Pons (tissue), 1 donor: ENCODE measurements around the gene SCN11A.
"Not testable (repeated sequence)": the region's sequence is repeated elsewhere in the genome, so short reads cannot be mapped to it uniquely, and the experiment has no call there.

Experiments
- DNase-seq: peaks from one replicate; pipeline ENCODE4 v3.0.0-alpha.2; 2016; ENCODE audit warnings: low spot score

SCN11A gene

DNA sequence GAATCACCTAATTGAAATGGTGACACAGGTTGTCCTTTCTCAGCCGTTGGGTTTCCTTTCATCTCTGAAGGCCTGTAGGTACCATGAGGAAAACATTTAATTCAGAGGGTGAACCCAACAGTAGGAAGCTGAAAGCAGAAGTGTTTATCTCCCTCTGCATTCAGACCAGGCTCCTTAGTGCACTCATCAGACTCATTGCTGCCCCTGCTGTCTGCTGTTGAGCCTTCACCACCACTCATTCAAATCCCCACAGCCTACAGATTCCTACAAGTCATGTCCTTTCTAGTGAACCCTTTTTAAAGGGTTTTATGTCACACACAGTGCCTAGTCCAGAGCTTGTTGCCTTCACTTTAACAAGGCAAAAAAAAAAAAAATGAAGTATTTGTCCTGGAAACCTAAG, 13.5 kb upstream of the SCN11A start:
- DNase-seq: peak; percentile 77

DNA sequence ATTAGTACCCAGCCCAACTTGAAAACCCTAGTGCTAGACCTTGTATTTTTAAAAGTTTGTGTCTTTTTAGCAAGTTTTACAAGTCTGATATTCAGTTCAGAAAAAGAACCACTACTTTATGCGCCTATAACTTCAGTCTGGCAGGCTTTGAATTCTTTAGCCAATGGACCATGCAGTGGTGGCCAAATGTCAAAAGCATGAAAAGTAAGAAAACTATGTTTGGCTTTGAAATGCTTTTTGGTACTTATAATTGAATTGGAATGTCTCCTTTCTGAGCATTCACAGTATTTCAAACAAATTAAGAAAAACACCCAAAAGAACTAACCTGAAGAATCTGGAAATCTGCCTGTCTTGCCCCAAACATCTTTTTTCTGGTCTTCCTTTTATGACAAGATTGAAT, 12.9 kb upstream of the SCN11A start:
- no peak for DNase-seq

DNA sequence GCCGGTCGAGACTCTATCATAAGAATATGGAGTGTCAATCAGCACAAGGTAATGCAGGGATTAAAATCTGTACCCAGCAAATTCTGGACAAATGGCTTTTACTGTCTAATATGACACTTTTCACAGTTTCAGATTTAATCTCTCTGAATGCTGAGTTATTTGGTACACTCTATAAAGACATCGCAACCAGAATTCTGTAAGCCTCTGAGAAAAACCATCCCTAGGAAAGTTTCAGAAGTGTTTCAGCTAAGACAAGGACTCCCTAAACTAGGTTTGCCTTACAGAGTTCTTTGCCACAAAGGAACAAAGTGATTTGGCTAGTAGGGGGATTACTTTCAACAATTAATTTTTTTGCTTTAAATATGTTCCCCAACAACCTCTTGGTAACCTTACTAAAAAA, 11.4 kb upstream of the SCN11A start:
- no peak for DNase-seq

DNA sequence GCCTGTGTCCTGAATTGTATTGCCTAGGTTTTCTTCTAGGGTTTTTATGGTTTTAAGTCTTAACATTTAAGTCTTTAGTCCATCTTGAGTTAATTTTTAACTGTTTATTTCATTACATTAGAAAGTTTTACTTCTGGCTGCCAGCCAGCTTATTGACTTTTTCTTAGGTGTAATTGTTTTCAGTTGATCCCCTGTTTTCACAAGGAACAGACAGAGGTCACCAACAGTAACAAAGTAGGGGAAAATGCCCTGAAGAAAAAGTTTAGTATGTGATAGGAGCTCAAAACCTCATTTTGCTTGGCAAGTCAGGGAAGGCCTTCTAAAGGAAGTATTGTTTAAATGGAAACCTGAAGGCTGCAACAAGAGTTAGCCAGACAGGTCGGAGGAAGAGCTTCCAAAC, 10.4 kb upstream of the SCN11A start:
- DNase-seq: no peak

DNA sequence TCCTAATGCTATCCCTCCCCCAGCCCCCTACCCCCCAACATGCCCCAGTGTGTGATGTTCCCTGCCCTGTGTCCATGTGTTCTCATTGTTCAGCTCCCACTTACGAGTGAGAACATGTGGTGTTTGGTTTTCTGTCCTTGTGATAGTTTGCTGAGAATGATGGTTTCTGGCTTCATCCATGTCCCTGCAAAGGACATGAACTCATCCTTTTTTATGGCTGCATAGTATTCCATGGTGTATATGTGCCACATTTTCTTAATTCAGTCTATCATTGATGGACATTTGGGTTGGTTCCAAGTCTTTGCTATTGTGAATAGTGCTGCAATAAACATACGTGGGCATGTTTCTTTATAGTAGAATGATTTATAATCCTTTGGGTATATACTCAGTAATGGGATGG, 9.5 kb upstream of the SCN11A start:
- DNase-seq: not testable (repeated sequence)

DNA sequence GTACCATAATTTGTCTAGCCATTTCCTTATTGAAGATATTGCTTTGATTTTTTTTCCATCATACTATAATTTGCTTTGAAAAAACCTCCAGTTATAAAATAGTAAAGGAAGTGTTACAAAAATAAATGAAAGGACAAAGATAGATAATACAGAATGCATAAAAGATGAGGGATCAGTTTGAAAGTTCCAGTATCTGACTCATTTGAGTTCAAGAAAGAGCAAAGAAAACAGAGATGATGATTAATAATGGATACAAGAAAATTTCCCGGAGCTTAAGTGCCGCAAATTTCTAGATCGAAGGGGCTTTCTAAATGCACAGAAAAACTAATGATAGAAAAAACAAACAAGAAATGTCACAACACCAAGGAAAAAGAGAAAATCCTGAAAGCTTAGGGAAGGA, 4.4 kb upstream of the SCN11A start:
- no peak for DNase-seq

DNA sequence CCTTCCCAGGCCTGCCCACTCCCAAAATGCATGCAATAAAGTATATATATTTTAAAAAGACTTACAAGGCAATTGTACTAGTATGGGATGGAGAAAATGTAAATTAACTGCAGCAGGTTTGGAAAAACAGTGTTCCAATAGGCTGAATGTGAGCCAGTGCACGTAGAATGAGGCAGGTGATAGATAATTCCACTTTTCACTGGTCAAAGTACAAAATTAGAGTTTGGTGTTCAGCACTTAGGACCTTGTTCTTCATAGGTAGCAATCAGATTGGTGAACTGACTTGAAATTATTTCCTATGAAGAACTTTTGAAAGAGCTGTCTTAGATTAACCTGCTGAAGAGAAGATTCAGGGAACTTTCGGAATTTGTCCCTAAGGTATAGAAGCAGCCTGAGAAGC, 2.0 kb upstream of the SCN11A start:
- no peak for DNase-seq

DNA sequence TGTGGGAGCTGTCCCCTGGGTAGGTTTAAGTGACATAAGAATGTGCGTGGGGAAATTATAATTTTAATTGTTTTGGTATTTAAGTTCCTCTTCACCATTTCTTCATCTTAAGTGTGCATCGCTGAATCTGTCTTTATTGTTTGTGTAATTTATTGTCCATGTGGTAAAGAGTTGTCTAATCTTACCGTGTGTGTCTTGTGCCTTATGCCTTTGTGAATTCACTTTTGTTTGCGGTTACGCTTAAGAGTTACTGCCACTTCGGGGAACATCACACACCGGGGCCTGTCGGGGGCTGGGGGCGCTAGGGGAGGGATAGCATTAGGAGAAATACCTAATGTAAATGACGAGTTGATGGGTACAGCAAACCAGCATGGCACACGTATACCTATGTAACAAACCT, 839 bp upstream of the SCN11A start:
- no peak for DNase-seq

DNA sequence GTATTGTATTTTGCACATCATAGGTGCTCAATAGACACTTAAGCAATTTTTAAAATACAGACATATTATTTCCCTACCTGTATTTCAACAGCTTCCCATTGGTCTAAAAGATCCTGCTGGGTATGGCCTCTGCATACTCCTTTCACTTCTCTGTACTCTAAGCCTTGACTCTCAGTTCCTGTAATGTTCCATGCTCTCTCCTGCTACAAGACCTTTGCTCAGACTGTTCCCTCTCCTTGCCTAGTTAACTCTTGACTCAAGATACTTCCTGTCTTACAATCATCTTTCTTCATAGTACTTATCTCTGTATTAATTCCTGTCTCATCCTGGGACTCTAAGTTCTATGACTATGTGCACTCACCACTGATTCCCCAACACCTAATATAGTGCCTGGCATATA, 1.7 kb downstream of the SCN11A start:
- peak; percentile 66 for DNase-seq

DNA sequence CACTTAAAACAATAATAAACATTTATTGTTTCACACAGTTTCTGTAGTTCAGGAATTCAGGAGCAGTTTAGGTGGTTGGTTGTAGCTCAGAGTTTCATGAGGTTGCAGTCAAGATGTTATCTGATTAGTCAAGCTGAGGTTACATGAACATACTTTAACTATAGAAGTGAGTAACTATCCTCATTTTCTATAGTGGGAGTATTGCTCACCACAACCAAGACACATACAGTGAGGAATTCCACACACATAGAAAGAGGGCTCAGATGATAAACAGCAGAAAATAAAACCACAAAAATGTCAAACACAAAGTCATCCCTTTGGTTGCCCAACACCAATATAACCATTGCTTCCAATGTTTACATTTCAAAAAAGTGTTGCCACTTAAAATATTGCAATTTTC, 13.6 kb downstream of the SCN11A start:
- no peak for DNase-seq

DNA sequence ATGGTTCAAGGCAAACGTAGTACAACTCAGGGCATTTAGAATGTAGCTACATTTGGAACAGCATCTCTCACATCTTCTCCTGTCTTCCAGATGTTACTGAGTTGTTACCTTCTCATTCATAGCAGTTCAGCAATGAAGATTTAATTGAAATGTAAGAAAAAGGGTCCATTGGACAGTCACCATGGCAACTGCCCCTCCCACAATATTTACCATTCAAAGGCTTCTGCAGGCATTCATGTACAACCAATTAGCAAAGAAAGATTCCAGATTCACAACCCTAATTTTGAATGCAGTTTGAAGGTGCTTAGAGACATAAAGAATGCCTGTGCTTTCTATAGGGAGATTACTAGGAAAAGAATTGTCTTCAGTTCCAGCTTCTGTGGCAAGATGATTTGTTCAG, 22.2 kb downstream of the SCN11A start:
- no peak for DNase-seq

DNA sequence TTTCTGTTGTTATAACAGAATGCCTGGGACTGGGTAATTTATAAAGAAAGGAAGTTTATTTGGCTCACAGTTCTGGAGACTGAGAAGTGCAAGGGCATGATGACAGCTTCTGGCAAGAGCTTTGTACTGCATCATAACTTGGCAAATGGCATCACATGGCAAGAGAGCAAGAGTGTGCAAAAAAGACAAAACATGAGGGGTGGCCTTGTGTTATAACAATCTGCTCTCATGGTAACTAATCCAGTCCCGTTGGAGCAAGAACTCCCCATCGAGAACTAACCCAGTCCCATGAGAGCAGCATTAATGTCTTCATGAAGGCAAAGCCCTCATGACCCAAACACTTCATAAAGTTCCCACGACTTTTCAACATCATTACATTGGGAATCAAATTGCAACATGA, 23.2 kb downstream of the SCN11A start:
- DNase-seq: no peak

DNA sequence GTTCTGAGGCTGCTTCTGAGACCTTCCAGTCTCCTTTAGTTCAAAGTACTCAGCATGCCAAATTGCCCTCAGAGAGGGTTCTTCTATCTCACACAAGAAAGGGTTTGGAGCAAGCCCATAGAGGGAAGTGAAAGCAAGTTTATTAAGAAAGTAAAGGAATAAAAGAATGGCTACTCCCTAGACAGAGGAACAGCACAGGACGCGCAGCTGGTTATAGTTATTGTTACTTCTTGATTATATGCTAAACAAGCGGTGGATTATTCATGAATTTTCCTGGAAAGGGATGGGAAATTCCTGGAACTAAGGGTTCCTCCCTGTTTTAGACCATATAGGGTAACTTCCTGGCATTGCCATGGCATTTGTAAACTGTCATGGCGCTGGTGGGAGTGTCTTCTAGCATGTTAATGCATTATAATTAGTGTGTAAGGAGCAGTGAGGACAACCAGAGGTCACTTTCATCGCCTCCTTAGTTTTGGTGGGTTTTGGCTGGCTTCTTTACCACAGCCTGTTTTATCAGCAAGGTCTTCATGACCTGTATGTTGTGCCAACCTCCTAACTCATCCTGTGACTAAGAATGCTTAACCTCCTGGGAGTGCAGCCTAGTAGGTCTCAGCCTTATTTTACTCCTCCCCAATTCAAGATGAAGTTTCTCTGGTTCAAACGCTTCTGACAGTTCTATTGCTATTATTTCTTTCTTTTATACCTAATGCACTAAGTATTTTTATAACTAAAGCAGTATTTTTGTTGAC, 26.3 kb downstream of the SCN11A start:
- DNase-seq: peak; percentile 35

DNA sequence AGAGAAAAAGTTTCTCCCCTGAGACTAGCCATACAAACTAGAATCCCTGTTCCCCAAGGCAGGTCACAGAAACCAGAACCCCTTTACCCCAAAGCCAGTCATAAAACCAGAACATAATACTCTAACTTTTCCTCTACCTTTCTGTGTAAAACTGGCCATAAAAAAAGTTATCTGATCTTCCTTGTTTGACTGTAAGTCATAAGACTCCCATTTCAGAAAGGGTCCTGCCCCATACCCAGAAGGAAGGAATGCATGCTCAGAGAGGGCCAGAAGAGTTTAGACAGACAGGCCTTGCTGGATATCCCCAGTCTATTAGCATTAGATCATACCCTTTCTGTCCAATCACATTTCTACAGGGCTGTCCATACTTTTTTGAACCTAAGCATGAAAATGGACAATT, 27.2 kb downstream of the SCN11A start:
- DNase-seq: no peak

DNA sequence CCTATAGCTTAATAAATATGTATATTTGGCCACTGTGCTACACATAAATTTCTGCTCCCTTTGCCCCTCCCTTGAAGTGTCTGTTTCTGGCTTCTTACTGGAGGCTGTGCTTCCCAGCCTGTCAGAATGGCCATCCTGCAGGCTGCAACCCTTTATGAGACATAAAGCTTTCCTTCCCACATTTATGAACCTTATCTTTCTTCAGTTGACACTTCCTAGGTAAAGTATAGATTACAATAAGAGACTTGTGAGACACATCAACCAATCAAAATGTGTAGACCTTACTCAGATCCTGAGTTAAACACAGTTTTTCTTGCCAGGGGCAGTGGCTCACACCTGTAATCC, 29.5 kb downstream of the SCN11A start:
- no peak for DNase-seq

DNA sequence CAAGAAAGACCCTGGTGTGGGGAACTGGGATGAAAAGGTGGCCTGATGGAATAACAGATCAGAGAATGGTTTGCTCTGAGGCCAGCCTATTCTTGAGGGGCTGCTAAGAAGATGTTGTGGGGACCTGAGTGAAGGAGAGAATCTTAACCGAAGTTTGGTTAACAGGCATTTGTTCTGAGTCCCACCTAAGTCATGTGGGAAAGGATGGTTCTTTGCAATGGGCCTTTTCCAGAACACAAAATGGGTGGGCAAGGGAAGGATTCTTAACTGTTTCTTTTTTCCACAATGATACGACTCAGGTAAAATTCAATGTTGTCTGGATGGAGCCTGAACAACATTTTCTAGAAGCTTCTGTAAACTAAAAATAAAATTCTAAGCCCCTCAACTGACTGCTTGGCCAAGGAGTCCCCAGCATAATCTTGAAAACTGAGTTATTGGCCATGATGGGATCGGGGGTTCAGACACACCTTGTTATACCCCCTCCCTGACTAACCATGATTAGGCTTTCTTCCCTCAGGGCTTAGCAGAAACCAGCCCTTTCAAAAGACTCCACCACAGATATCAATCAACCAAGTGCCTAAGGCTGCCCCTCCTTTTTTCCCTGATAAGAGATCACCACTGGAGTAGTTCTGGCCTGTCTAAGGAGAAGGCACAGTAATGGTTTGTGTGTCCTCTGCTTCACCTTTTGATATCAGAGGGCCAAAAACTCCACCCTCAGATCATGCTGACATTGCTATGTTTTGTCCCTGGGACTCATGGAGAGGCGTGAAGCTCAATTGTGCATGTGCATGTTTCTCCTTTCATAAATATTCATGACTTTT, 30.1 kb downstream of the SCN11A start:
- no peak for DNase-seq

DNA sequence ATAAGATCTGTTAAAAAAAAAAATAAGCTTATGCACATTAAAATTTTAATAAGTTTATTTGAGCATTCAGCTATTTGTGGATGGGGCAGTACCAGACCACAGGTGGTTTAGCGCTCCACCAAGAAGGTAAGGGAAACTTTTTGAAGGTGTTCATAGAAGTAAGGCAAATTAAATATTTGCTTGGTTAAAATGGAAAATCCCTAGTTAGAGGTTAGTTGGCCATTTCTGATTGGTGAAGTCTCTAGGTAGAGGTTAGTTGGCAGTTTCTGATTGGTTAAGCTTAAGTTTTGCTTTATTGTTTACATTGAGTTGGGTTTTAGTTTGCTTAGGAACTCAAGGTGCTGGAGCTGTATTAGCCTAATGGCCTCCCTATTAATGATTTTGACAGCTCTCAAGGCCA, 30.7 kb downstream of the SCN11A start:
- DNase-seq: no peak

DNA sequence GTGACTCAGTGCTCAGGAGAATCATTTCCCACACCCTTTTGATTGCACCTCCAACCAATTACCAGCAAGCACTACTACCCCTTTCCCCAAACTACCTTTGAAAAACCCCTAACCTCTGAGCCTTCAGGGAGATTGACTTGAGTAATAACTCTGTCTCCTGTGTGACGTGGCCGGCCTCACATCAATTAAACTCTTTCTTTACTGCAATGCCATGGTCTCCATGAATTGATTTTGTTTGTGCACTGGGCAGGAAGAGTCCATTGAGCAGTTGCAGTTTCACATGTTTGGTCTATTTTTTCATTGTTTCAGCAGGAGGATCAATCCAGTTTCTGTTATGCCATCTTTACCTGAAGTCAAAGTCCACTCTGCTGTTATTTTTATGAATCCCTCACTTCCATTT, 32.4 kb downstream of the SCN11A start:
- no peak for DNase-seq

DNA sequence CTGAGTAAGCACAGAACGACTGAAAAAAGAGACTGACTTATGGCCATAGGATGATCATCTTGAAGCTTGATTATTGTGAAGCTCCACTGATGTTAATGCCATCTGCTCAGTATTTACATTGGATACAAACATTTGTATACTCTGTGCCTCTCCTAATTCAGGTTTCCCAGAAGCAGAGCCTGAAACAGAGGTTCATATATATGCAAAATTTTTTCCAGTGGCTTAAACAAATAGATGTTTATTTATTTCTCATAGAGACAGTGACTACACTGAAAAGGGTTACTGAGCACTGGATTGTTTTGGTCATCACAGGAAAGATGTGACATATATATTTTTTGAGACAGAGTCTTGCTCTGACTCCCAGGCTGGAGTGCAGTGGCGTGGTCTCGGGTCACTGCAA, 36.3 kb downstream of the SCN11A start:
- DNase-seq: no peak

DNA sequence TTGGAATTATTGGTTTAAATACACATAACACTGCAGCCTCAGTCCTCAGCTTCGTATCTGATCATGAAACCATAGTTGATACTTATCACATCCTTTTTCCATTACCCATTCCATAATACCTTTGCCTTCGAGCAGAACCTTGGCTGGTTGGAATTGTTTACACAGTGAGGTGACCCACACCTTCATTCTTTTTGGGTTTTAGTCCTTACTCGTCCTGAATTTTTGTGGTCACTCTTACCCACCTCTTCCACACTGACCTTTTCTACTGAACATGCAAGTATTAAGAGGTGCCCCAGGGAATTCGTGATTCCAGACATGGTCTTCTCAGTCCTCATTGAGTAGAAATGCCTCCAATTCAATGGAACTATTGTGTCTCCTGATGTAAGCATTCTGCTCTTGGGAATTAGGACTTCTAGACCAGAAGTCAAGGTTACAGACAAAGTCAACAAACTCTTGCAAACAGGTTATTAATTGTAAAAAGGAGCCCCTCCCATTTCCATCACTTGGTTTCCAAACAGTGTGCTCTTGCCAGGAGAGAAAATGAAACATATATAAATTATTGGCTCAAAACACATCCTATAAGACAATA, 37.7 kb downstream of the SCN11A start:
- DNase-seq: no peak

DNA sequence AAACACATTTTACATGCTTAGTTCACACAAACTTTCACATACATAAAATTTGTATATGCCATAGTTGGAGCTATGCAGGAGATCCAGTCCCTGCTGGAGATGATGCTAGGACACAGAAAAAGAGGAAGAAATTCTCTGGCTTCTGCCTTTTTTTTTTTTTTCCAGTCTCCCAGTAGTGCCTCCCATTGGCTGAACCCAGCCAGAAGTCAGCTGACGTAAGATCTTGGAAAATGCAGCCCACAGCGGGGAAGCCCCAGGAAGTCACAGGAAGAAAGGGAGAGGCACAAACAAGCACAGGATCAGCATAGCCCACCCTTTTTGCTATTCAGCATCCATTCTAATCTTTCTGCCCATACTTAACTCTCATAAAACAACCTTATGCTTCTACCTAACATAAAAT, 38.5 kb downstream of the SCN11A start:
- no peak for DNase-seq

DNA sequence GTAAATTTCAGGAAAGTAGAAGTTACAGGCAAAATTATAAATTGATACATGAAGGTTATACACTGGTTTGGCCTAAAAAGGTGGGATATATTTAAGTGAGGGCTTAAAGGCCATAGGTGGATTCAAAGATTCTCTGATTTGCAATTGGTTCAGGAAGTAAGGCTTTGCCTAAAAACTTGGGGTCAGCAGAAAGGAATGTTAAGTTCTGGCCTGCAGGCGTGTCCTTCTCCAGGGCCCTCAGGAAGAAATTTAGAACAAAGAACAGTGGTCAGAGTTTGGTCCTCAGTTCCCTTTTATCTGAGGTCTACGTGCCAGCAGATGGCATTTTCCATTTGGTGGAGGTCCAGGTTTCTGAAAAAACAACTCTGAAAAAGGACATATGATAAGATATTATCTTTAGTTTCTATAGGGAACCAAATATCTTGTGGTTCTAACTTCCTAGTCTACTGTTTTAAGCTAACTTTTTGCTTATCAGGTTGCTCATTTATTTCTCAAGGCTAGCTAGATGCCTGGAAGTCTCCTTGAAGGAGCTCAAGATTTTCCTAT, 40.5 kb downstream of the SCN11A start:
- DNase-seq: peak; percentile 10

DNA sequence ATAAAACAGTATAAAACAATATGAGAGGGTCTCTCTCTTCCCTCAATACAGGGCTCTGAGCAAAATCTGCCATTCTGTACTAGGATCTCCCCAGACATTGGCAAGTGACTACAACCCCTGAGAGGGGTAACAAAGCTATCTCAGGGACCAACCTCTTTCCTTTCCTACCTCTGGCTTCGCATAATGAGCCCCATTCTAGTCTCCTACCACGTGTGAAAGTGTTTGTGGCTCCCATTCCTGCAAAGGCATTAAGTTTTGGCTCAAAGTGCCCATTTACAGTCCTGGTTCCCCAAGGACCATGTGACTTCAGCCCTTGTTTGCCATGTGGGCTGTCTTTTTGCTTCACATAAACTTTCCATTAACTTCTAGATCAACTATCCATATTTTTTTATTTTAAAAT, 46.4 kb downstream of the SCN11A start:
- DNase-seq: no peak
